22Rv1 (cell line): ENCODE results near the gene AURKAIP1.

Experiments
- H3K27ac ChIP-seq: fragments of 450-650 bp; 2 replicates; pipeline ENCODE4 v1.5.1; 2017
- ZFX ChIP-seq: fragments of 450-650 bp; IDR thresholded peaks from 2 replicates; pipeline ENCODE4 v1.6.1; 2017; ENCODE audit warnings: antibody characterized with exemption, borderline replicate concordance
- TF ChIP-seq, protein P1 (sequence below): fragments of 450-650 bp; IDR thresholded peaks from 2 replicates; pipeline ENCODE4 v1.5.1; 2017; ENCODE audit warnings: mild to moderate bottlenecking

Gene AURKAIP1

DNA sequence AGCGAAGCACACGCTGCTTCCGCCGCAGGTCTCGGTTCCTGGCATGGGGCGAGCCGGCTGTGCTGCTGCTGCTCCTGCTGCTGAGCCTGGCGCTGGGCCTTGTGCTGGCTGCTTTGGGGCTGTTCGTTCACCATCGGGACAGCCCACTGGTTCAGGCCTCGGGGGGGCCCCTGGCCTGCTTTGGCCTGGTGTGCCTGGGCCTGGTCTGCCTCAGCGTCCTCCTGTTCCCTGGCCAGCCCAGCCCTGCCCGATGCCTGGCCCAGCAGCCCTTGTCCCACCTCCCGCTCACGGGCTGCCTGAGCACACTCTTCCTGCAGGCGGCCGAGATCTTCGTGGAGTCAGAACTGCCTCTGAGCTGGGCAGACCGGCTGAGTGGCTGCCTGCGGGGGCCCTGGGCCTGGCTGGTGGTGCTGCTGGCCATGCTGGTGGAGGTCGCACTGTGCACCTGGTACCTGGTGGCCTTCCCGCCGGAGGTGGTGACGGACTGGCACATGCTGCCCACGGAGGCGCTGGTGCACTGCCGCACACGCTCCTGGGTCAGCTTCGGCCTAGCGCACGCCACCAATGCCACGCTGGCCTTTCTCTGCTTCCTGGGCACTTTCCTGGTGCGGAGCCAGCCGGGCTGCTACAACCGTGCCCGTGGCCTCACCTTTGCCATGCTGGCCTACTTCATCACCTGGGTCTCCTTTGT, 41.3 kb downstream of the AURKAIP1 start:
- H3K27ac ChIP-seq, result peak overlapping the region; percentile 75
- TF ChIP-seq, protein P1, sequence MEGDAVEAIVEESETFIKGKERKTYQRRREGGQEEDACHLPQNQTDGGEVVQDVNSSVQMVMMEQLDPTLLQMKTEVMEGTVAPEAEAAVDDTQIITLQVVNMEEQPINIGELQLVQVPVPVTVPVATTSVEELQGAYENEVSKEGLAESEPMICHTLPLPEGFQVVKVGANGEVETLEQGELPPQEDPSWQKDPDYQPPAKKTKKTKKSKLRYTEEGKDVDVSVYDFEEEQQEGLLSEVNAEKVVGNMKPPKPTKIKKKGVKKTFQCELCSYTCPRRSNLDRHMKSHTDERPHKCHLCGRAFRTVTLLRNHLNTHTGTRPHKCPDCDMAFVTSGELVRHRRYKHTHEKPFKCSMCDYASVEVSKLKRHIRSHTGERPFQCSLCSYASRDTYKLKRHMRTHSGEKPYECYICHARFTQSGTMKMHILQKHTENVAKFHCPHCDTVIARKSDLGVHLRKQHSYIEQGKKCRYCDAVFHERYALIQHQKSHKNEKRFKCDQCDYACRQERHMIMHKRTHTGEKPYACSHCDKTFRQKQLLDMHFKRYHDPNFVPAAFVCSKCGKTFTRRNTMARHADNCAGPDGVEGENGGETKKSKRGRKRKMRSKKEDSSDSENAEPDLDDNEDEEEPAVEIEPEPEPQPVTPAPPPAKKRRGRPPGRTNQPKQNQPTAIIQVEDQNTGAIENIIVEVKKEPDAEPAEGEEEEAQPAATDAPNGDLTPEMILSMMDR, result no peak
- no peak for TF ChIP-seq ZFX

DNA sequence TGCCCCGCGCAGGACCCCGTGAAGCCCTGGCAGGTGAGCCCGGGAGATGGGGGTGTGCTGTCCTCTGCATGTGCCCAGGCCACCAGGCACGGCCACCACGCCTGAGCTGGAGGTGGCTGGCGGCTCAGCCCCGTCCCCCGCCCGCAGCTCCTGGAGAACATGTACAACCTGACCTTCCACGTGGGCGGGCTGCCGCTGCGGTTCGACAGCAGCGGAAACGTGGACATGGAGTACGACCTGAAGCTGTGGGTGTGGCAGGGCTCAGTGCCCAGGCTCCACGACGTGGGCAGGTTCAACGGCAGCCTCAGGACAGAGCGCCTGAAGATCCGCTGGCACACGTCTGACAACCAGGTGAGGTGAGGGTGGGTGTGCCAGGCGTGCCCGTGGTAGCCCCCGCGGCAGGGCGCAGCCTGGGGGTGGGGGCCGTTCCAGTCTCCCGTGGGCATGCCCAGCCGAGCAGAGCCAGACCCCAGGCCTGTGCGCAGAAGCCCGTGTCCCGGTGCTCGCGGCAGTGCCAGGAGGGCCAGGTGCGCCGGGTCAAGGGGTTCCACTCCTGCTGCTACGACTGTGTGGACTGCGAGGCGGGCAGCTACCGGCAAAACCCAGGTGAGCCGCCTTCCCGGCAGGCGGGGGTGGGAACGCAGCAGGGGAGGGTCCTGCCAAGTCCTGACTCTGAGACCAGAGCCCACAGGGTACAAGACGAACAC, 42.1 kb downstream of the AURKAIP1 start:
- peak overlapping the region; percentile 75 for H3K27ac ChIP-seq
- TF ChIP-seq, protein P1, result no peak
- TF ChIP-seq ZFX, result no peak

DNA sequence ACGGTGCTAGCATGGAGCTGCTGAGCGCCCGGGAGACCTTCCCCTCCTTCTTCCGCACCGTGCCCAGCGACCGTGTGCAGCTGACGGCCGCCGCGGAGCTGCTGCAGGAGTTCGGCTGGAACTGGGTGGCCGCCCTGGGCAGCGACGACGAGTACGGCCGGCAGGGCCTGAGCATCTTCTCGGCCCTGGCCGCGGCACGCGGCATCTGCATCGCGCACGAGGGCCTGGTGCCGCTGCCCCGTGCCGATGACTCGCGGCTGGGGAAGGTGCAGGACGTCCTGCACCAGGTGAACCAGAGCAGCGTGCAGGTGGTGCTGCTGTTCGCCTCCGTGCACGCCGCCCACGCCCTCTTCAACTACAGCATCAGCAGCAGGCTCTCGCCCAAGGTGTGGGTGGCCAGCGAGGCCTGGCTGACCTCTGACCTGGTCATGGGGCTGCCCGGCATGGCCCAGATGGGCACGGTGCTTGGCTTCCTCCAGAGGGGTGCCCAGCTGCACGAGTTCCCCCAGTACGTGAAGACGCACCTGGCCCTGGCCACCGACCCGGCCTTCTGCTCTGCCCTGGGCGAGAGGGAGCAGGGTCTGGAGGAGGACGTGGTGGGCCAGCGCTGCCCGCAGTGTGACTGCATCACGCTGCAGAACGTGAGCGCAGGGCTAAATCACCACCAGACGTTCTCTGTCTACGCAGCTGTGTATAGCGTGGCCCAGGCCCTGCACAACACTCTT, 42.8 kb downstream of the AURKAIP1 start:
- TF ChIP-seq, protein P1, result no peak
- no peak for TF ChIP-seq ZFX
- peak overlapping the region; percentile 75 for H3K27ac ChIP-seq

DNA sequence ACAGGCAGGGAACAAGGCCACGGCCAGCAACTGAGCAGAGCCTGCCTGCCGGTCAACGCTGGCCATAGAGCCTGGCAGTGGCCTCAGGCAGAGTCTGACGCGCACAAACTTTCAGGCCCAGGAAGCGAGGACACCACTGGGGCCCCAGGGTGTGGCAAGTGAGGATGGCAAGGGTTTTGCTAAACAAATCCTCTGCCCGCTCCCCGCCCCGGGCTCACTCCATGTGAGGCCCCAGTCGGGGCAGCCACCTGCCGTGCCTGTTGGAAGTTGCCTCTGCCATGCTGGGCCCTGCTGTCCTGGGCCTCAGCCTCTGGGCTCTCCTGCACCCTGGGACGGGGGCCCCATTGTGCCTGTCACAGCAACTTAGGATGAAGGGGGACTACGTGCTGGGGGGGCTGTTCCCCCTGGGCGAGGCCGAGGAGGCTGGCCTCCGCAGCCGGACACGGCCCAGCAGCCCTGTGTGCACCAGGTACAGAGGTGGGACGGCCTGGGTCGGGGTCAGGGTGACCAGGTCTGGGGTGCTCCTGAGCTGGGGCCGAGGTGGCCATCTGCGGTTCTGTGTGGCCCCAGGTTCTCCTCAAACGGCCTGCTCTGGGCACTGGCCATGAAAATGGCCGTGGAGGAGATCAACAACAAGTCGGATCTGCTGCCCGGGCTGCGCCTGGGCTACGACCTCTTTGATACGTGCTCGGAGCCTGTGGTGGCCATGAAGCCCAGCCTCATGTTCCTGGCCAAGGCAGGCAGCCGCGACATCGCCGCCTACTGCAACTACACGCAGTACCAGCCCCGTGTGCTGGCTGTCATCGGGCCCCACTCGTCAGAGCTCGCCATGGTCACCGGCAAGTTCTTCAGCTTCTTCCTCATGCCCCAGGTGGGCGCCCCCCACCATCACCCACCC, 43.7 kb downstream of the AURKAIP1 start, which contains the start of gene TAS1R3:
TAS1R3 (plus strand) TSS at position 213 of the 898 bp plus-strand sequence; CDS start at position 279, 66 bp downstream.
- TF ChIP-seq, protein P1, result peak; percentile 18; the same call in 1 of the 2 replicates
- no peak for TF ChIP-seq ZFX
- peak within 1 kb of the TSS; percentile 75 for H3K27ac ChIP-seq

DNA sequence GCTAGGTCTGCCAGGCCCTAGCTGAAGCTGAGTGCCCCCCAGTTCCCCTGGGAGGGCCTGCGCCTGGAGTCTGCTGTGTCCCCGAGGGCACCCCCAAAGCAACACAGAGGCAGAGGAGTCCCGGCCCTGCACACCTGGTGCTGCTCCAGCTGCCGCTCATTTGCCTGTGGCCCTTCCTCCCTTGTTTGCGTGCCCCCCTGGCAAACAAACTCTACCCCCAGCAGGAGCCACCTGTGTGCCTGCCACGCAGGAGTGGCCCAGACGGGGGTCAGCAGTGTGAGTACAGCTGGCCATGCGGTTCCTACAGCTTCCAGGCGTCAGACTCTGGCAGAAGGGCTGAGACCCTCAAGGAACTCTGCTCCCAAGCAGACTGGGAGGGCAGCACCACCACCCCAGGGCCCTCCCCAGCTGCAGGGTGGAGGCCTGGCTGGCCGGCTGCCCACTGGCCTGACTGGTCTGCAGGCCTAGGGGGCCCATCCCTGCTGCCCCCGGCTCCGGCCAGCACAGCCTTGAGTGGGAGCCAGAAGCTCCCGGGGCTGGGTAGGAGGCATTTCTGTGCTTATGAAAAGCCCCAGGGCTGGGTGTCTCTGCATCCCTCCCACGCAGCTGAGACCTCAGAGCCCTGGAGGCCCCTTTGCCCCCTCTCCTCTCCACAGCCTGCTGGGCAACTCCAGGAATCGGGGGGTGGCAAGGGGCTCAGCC, 44.5 kb downstream of the AURKAIP1 start:
- H3K27ac ChIP-seq, result no peak overlapping the region
- TF ChIP-seq ZFX, result no peak
- TF ChIP-seq, protein P1, result no peak
